ENCODE measurements around the gene DCC. TPM values are rescaled to one million over a fixed set of nuclear protein-coding genes. Genes with fewer than 3 reads are reported as not detected.
A peak's percentile ranks its signal among the peaks of the same experiment; 100 is the strongest.

DCC gene
- total RNA-seq, 4 donors from 2014 or later: 0.16 TPM; not detected in 3

DNA sequence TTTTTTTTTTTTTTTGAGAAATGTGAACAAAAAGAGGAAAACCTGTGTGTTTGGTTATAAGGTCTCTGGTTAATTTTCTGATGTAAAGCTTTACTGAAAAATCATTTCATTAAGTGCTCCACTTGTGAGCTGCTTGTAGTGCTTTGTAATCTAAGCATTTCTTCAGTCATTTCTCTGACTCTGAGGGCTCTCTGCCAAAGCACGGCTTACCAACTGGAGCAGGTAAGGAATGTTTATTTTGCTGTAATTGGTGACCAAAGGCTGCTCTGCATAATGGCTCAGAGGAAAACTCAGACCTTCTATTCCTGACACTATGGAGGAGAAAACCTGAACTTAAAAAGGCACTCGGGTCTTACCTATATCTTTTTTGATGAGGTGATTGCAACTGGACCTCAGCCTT is 1035.6 kb downstream of the DCC start:
- no peaks in the 10 kb centered on the region for H3K27me3 ChIP-seq
- no peak for DNase-seq (ENCODE audit: low spot score in 2 of 2)
- H3K27ac ChIP-seq: no peak overlapping the region
- no peaks in the 10 kb centered on the region for H3K36me3 ChIP-seq
- H3K4me1 ChIP-seq: no peaks in the 10 kb centered on the region
- TF ChIP-seq EP300 (IDR thresholded peaks at IDR 0.05) (no peak), POLR2A (IDR thresholded peaks at IDR 0.05) (no peak), POLR2AphosphoS5 (IDR thresholded peaks at IDR 0.05) (no peak)
- TF ChIP-seq, protein P1, sequence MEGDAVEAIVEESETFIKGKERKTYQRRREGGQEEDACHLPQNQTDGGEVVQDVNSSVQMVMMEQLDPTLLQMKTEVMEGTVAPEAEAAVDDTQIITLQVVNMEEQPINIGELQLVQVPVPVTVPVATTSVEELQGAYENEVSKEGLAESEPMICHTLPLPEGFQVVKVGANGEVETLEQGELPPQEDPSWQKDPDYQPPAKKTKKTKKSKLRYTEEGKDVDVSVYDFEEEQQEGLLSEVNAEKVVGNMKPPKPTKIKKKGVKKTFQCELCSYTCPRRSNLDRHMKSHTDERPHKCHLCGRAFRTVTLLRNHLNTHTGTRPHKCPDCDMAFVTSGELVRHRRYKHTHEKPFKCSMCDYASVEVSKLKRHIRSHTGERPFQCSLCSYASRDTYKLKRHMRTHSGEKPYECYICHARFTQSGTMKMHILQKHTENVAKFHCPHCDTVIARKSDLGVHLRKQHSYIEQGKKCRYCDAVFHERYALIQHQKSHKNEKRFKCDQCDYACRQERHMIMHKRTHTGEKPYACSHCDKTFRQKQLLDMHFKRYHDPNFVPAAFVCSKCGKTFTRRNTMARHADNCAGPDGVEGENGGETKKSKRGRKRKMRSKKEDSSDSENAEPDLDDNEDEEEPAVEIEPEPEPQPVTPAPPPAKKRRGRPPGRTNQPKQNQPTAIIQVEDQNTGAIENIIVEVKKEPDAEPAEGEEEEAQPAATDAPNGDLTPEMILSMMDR (IDR thresholded peaks at IDR 0.05): no peak
- no peaks in the 10 kb centered on the region for H3K9me3 ChIP-seq
- no peak overlapping the region for H3K4me3 ChIP-seq
- WGBS: 70% methylated on average over 2 of the region's 2 CpGs

DNA sequence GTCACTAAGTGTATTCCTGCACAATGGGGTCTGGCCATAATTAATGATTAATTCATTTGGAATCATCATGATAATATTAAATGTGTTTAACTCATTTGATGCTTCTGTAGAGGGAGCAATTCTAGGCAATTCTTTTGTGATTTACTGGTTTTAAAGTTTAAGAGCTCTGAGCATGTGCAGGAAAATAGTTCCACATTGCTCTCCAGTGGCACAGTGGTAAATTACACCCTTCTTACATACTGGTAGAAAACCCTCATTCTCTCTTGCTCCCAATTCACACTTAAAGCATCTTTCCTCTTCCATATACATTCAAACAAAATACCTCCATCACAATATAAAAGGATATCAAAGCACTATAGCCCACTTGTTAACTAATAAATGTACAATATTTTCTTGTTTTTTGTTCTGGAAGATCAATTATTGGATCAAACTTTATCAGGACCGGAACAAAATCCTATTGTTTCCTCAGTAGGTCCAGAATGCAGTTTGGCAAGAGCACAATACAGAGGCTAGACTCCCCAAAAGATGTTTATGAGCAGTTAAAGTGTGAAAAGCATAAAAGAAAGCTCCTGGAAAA is 1040.2 kb downstream of the DCC start:
- no peak overlapping the region for H3K4me3 ChIP-seq
- no peaks in the 10 kb centered on the region for H3K4me1 ChIP-seq
- no peaks in the 10 kb centered on the region for H3K27me3 ChIP-seq
- H3K36me3 ChIP-seq: no peaks in the 10 kb centered on the region
- H3K27ac ChIP-seq: no peak overlapping the region
- 98% methylated on average over 1 of the region's 1 CpG for WGBS
- no peak for TF ChIP-seq POLR2AphosphoS5 (IDR thresholded peaks at IDR 0.05)
- TF ChIP-seq, protein P1 (IDR thresholded peaks at IDR 0.05): peak in 1 of 2 donors; percentile 17
- H3K9me3 ChIP-seq: no peaks in the 10 kb centered on the region
- DNase-seq (ENCODE audit: low spot score in 2 of 2): no peak

DNA sequence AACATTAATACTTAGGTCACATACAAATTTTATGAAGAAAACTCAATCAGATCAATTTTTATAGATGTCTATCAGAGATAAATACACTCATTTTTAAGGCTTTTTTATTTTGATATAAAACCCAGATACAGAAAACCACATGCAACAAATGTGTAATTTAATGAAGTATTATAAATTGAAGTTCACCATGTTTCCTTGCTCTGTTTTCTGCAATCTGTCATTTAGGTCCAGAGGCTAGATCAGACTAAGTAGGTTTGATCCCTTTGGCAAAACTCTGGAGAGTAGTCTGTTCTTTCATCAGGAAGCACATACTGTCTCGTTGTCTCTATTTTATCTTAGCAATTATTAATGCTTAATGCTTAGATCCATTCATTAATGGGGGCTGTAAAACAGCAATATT is 1042.9 kb downstream of the DCC start:
- Histone ChIP-seq H3K4me1 (no peaks in the 10 kb centered on the region), H3K27ac (no peak overlapping the region), H3K36me3 (no peaks in the 10 kb centered on the region), H3K4me3 (no peak overlapping the region), H3K27me3 (no peaks in the 10 kb centered on the region), H3K9me3 (no peaks in the 10 kb centered on the region)
- 53% methylated on average over 1 of the region's 1 CpG for WGBS
- no peak for DNase-seq (ENCODE audit: low spot score in 2 of 2)
- TF ChIP-seq EP300 (IDR thresholded peaks at IDR 0.05): no peak
- no peak for TF ChIP-seq POLR2A (IDR thresholded peaks at IDR 0.05)
- no peak for TF ChIP-seq POLR2AphosphoS5 (IDR thresholded peaks at IDR 0.05)
- TF ChIP-seq, protein P1 (IDR thresholded peaks at IDR 0.05): no peak

DNA sequence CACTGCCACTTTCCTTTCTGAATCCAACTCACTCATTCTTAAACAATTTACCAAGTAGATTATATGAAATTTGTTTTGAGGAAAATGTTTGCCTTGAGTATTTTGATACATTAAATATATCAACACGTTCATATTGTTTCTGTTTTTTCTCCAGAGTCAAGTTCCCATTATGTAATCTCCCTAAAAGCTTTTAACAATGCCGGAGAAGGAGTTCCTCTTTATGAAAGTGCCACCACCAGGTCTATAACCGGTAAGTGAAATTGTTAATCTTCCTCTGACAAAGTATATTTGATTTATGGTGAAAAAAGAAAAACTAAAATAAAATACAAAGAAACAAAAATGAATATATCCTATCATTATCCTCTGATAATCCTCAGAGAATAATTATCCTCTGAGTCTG is 1045.9 kb downstream of the DCC start:
- DNase-seq (ENCODE audit: low spot score in 2 of 2): no peak
- Histone ChIP-seq H3K4me1 (no peaks in the 10 kb centered on the region), H3K9me3 (no peaks in the 10 kb centered on the region), H3K4me3 (no peak overlapping the region), H3K27ac (no peak overlapping the region), H3K27me3 (no peaks in the 10 kb centered on the region), H3K36me3 (no peaks in the 10 kb centered on the region)
- TF ChIP-seq POLR2A (IDR thresholded peaks at IDR 0.05) (no peak), POLR2AphosphoS5 (IDR thresholded peaks at IDR 0.05) (no peak), EP300 (IDR thresholded peaks at IDR 0.05) (no peak)
- TF ChIP-seq, protein P1 (IDR thresholded peaks at IDR 0.05): no peak
- 72% methylated on average over 3 of the region's 3 CpGs for WGBS

DNA sequence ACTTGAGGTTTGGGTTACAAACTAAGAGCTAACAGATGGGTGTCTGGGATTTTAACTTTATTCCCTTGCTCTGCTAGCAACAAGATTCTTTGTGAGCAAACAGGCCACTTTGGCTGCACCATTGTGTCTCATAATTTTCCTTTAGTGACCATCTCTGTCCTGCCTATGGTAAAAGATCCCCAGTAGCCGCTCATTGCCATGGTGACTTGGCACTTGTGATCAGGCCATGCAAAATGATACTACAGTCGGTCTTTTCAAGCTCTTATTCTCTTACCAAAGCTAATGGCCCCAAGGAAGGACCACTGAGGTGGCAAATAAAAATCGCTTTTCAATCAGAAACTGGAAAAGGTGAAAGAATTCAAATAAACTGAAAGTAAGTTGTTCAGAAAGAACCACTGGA is 1047.6 kb downstream of the DCC start:
- H3K4me1 ChIP-seq: no peaks in the 10 kb centered on the region
- WGBS: 73% methylated on average over 3 of the region's 3 CpGs
- H3K9me3 ChIP-seq: no peaks in the 10 kb centered on the region
- H3K27me3 ChIP-seq: no peaks in the 10 kb centered on the region
- H3K27ac ChIP-seq: no peak overlapping the region
- no peaks in the 10 kb centered on the region for H3K36me3 ChIP-seq
- TF ChIP-seq POLR2AphosphoS5 (IDR thresholded peaks at IDR 0.05) (no peak), EP300 (IDR thresholded peaks at IDR 0.05) (no peak), POLR2A (IDR thresholded peaks at IDR 0.05) (no peak)
- TF ChIP-seq, protein P1 (IDR thresholded peaks at IDR 0.05): no peak
- no peak overlapping the region for H3K4me3 ChIP-seq
- DNase-seq (ENCODE audit: low spot score in 2 of 2): no peak
